ENCODE measurements around the gene PTGIS. TPM values are rescaled to one million over a fixed set of nuclear protein-coding genes. Genes with fewer than 3 reads are reported as not detected.
A peak's percentile ranks its signal among the peaks of the same experiment; 100 is the strongest.

Gene PTGIS
- total RNA-seq (2012; rRNA removed) (1.1 and 1.6 TPM in 2 replicates), polyA plus RNA-seq (2012; rRNA removed) (2.4 and 2.6 TPM in 2 replicates), Bru-seq, nascent RNA (percentile 46 among the genes with signal in this experiment), BruChase-seq, experiment 1, labeled RNA remaining after a 6-hour chase (percentile 50 among the genes with signal in this experiment), BruChase-seq, experiment 2, labeled RNA remaining after a 2-hour chase (percentile 45 among the genes with signal in this experiment)
- polyA plus RNA-seq (2012; cell fraction: cytosol; rRNA removed) = 1.3 and 4.5 TPM in 2 replicates
- 1.7 and 2.0 TPM in 2 replicates for polyA plus RNA-seq (2012; cell fraction: nucleus; rRNA removed; ENCODE audit: low replicate concordance)
- long read RNA-seq, partial matches to known transcripts = 4 of 10 reads
- long read RNA-seq, other reads (novel, unspliced or antisense) = 6 of 10 reads

- no TSS peak for BruUV-seq (replicated peaks)
- DNase-seq = no peak
- Histone ChIP-seq H3K79me1 (ENCODE audit: low read depth in 1 of 2, low read length in 2 of 2) (no peaks in the 10 kb centered on the region), H2AK9ac (replicated peaks; ENCODE audit: low read depth, low read length, poor library complexity) (peak within 1 kb of the TSS; percentile 94), H3K27me3 (ENCODE audit: control insufficient read depth, insufficient read depth, low read length) (peaks cover 21% of the 10 kb centered on the region), H3K4me1 (ENCODE audit: control insufficient read depth, insufficient read depth, low read length) (peaks cover 19% of the 10 kb centered on the region), H3K27ac (ENCODE audit: insufficient read depth, low read length) (peak within 1 kb of the TSS; percentile 37), H3K4ac (ENCODE audit: low read depth, low read length) (peak within 1 kb of the TSS; percentile 72), H2BK20ac (ENCODE audit: low read depth, low read length) (0 out of 2 replicates have a peak within 1 kb of the TSS, but pooled peaks have one; percentile 7), H3K36me3 (ENCODE audit: control insufficient read depth, insufficient read depth, low read length) (no peaks in the 10 kb centered on the region), H3K9me1 (ENCODE audit: insufficient read depth, low read length) (0 out of 2 replicates have a peak, but pooled peaks cover 3% of the 10 kb centered on the region), H2BK120ac (ENCODE audit: low read depth, low read length) (0 out of 2 replicates have a peak within 1 kb of the TSS, but pooled peaks have one; percentile 23), H2AFZ (replicated peaks; ENCODE audit: low read length, poor library complexity) (peak within 1 kb of the TSS; percentile 81), H4K5ac (ENCODE audit: low read depth, low read length) (peak within 1 kb of the TSS; percentile 74), H3K56ac (ENCODE audit: extremely low read depth, insufficient read depth, low read length) (no peak within 1 kb of the TSS), H3K9ac (ENCODE audit: low read depth, low read length) (peak within 1 kb of the TSS; percentile 58), H2AK5ac (ENCODE audit: low read depth, low read length) (peak within 1 kb of the TSS; percentile 75), H3K9me3 (ENCODE audit: control insufficient read depth, insufficient read depth, low read length) (no peaks in the 10 kb centered on the region), H4K20me1 (ENCODE audit: insufficient read depth, low read length) (no peaks in the 10 kb centered on the region), H3K4me3 (ENCODE audit: insufficient read depth, low read depth, low read length) (peak within 1 kb of the TSS; percentile 46), H3K4me2 (ENCODE audit: low read depth, low read length) (peak within 1 kb of the TSS; percentile 54; the same call in 1 of the 2 replicates), H2BK5ac (ENCODE audit: low read depth, low read length, poor library complexity, severe bottlenecking) (no peak within 1 kb of the TSS), H2BK15ac (ENCODE audit: low read depth, low read length) (peak within 1 kb of the TSS; percentile 11; the same call in 1 of the 3 replicates), H4K91ac (ENCODE audit: insufficient read depth, low read depth, low read length) (peak within 1 kb of the TSS; percentile 73; the same call in 1 of the 2 replicates), H3K18ac (ENCODE audit: low read depth, low read length) (peak within 1 kb of the TSS; percentile 40; the same call in 1 of the 2 replicates), H3K23ac (ENCODE audit: low read depth, low read length) (no peak within 1 kb of the TSS), H4K8ac (ENCODE audit: low read depth in 2 of 2, low read length in 2 of 2) (peak within 1 kb of the TSS; percentile 50 to 70; a peak in 1 of 4 replicates), H3K14ac (replicated peaks; ENCODE audit: low read depth, low read length) (no peak within 1 kb of the TSS)
- ATAC-seq (ENCODE audit: low read depth) = peak; percentile 79
- intact Hi-C loops (cut with micrococcal nuclease) = loop anchor here (5.0 kb wide), 1 partner anchor 380 kb away; the partner anchor contains the start of gene STAU1
- in situ Hi-C loops (cut with MboI; ENCODE audit: low sequenced_read_pairs) = no loop called here
- ChIA-PET CTCF (interaction anchor here (1.0 kb wide), 1 partner anchor 10 kb away, joined by 3 read pairs; no protein-coding TSS in a partner anchor), POLR2A (ENCODE audit: unreplicated experiment) (no interaction called here)
- WGBS, 2 experiments (ENCODE audit: extremely low coverage in 2 of 2, insufficient read length in 1 of 2) = 5% methylated on average over 20 of the region's 70 CpGs; no CpG with 5 or more reads in 1 of the 2 experiments
- dilution Hi-C loops (cut with HindIII; ENCODE audit: low sequenced_read_pairs, unreplicated experiment) = no loop called here
- TF ChIP-seq RCOR1 (IDR thresholded peaks at IDR 0.05; ENCODE audit: insufficient replicate concordance, low read length) = no peak
- no peak for TF ChIP-seq RFX5 (IDR thresholded peaks at IDR 0.05; ENCODE audit: low read depth, low read length)
- TF ChIP-seq SMC3 (IDR thresholded peaks at IDR 0.05; ENCODE audit: low read depth, low read length) = no peak
- no peak for TF ChIP-seq MAFK (IDR thresholded peaks at IDR 0.05; ENCODE audit: low read depth, low read length)
- no peak for TF ChIP-seq NFE2L2 (IDR thresholded peaks at IDR 0.05; ENCODE audit: low read depth, low read length)
- no peak for TF ChIP-seq CEBPB (IDR thresholded peaks at IDR 0.05; ENCODE audit: low read depth, low read length)
- TF ChIP-seq RAD21 (IDR thresholded peaks at IDR 0.05; ENCODE audit: low read length) = no peak
- TF ChIP-seq USF2 (IDR thresholded peaks at IDR 0.05; ENCODE audit: low read depth, low read length) = no peak
- TF ChIP-seq FOS (IDR thresholded peaks at IDR 0.05; ENCODE audit: low read depth, low read length) = no peak
- no peak for TF ChIP-seq MAZ (IDR thresholded peaks at IDR 0.05; ENCODE audit: borderline replicate concordance, low read depth, low read length)
- TF ChIP-seq MXI1 (IDR thresholded peaks at IDR 0.05; ENCODE audit: borderline replicate concordance, low read depth, low read length) = no peak
- no peak for TF ChIP-seq BHLHE40 (IDR thresholded peaks at IDR 0.05; ENCODE audit: low read depth, low read length)
- TF ChIP-seq POLR2A (IDR thresholded peaks at IDR 0.05; ENCODE audit: low read depth, low read length) = no peak
- no peak for TF ChIP-seq CTCF (conservative IDR thresholded peaks at IDR 0.05; ENCODE audit: low read depth, low read length)
Observed at GRCh38 chr20:49567421-49568277, at the start of gene PTGIS. Gene PTGIS, minus strand, starts transcription at chr20:49568137. Its CDS starts 21 bp downstream, at chr20:49568116.
